Renal cortex interstitium (tissue), 11 donors: Measurements from ENCODE around the gene HNMT. TPM values are rescaled to one million over a fixed set of nuclear protein-coding genes. Genes with fewer than 3 reads are reported as not detected.
"Not testable (repeated sequence)": the region's sequence is repeated elsewhere in the genome, so short reads cannot be mapped to it uniquely, and the experiment has no call there.

ENCODE experiments used
- DNase-seq, 11 donors: peaks; one replicate each; pipeline ENCODE4 v3.0.0-alpha.2; 2013; ENCODE audit warnings: low read depth in 9 of 11, low spot score in 4 of 11; ENCODE audit errors: extremely low read depth in 1 of 11
- polyA plus RNA-seq, 3 donors: library from polyadenylated mRNA; unstranded; fragments of 120-200 nt; gene quantifications; one replicate each; pipeline ENCODE4 v1.2.1, GENCODE V29; 2013; ENCODE audit not compliant: insufficient read length in 3 of 3

The HNMT gene
- polyA plus RNA-seq, 3 donors: 63.9 to 73.8 (median 65.0) TPM

GRCh38 chr2:137963535-137964065 lies 673 bp upstream of the HNMT start:
- DNase-seq: peak in 1 of 11 donors; percentile 4

GRCh38 chr2:137964859-137965459 lies 686 bp downstream of the HNMT start:
- DNase-seq: no peak

GRCh38 chr2:137966043-137966442 lies 1.8 kb downstream of the HNMT start:
- DNase-seq: no peak

GRCh38 chr2:137967042-137967441 lies 2.8 kb downstream of the HNMT start:
- DNase-seq: no peak

GRCh38 chr2:137968477-137969417 lies 4.5 kb downstream of the HNMT start:
- no peak for DNase-seq

GRCh38 chr2:137969418-137969765 lies 5.1 kb downstream of the HNMT start:
- no peak for DNase-seq

GRCh38 chr2:137969876-137970275 lies 5.6 kb downstream of the HNMT start:
- no peak for DNase-seq

- DNase-seq: not testable (repeated sequence)
These were observed 7.0 kb downstream of the HNMT start for GRCh38 chr2:137971259-137971658.

GRCh38 chr2:137973280-137973679 lies 9.0 kb downstream of the HNMT start:
- no peak for DNase-seq

GRCh38 chr2:137975280-137976271 lies 11.3 kb downstream of the HNMT start:
- DNase-seq: peak in 6 of 11 donors; percentile 25 to 65 (median 51)

- no peak for DNase-seq
These were observed 12.0 kb downstream of the HNMT start for GRCh38 chr2:137976274-137976673.

- no peak for DNase-seq
These were observed 13.5 kb downstream of the HNMT start for GRCh38 chr2:137977790-137978189.

- DNase-seq: no peak
These were observed 16.2 kb downstream of the HNMT start for GRCh38 chr2:137980459-137980858.

GRCh38 chr2:137981112-137981656 lies 16.9 kb downstream of the HNMT start:
- DNase-seq: no peak

- no peak for DNase-seq
These were observed 19.3 kb downstream of the HNMT start for GRCh38 chr2:137983581-137983980.

- DNase-seq: no peak
These were observed 22.0 kb downstream of the HNMT start for GRCh38 chr2:137986268-137986667.

- DNase-seq: no peak
These were observed 22.7 kb downstream of the HNMT start for GRCh38 chr2:137987011-137987410.

GRCh38 chr2:137991078-137991477 lies 26.8 kb downstream of the HNMT start:
- DNase-seq: no peak
